Measurements from ENCODE around the gene UBE2D4. TPM values are rescaled to one million over a fixed set of nuclear protein-coding genes. Genes with fewer than 3 reads are reported as not detected.

UBE2D4 gene
- total RNA-seq, 4 donors from 2014 or later, result 13.6 to 29.1 (median 17.2) TPM

DNA sequence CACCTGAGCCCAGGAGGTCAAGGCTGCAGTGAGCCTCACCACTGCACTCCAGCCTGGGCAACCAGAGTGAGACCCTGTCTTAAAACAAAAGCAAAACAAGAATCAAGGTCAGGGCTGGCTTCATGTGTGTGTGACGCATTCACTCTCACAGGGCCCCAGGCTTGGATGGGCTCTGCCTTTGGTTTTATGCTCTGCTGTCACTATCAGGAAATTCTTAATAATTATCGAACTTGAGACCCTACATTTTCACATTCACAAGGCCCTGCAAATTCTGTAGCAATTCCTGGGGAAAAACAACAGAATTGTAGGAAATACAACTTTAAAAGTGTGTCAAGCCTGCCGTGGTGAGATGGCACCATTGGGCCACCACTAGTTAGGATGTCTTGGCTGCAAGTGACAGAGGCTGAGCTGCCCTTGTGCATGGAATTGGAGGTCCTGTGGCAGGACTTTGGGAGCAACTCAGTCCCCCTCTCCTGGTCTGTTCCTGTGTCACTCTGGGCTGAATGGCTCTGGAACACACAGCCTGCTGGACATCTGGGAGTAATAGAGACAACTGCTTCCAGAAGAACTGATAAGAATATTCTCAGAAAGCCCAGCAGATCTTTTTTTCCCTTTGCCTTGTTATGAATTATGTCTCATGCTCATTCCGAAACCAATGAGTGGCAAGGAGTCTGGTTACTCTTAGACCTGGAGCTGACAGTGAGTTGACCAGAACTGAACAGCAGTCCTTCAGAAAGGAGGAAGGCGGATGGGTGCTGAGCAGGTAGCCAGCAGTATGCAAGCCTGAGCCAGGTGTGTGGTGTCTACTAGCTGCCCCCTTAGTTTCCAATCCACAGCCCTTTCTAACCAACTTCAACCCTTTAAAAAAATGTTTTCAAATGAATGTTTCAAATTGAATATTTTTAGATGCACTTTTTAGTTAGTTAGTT, 3.6 kb downstream of the UBE2D4 start:
- Histone ChIP-seq H3K27me3 (no peaks in the 10 kb centered on the region), H3K9me3 (no peaks in the 10 kb centered on the region), H3K27ac (no peak overlapping the region), H3K36me3 (no peaks in the 10 kb centered on the region), H3K4me1 (peaks cover 14% of the 10 kb centered on the region), H3K4me3 (no peak overlapping the region)
- WGBS, result 91% methylated on average over 5 of the region's 5 CpGs
- TF ChIP-seq POLR2AphosphoS5 (IDR thresholded peaks at IDR 0.05) (no peak), EP300 (IDR thresholded peaks at IDR 0.05) (no peak), POLR2A (IDR thresholded peaks at IDR 0.05) (no peak)
- TF ChIP-seq, protein P1, sequence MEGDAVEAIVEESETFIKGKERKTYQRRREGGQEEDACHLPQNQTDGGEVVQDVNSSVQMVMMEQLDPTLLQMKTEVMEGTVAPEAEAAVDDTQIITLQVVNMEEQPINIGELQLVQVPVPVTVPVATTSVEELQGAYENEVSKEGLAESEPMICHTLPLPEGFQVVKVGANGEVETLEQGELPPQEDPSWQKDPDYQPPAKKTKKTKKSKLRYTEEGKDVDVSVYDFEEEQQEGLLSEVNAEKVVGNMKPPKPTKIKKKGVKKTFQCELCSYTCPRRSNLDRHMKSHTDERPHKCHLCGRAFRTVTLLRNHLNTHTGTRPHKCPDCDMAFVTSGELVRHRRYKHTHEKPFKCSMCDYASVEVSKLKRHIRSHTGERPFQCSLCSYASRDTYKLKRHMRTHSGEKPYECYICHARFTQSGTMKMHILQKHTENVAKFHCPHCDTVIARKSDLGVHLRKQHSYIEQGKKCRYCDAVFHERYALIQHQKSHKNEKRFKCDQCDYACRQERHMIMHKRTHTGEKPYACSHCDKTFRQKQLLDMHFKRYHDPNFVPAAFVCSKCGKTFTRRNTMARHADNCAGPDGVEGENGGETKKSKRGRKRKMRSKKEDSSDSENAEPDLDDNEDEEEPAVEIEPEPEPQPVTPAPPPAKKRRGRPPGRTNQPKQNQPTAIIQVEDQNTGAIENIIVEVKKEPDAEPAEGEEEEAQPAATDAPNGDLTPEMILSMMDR (IDR thresholded peaks at IDR 0.05), result no peak
- no peak for DNase-seq (ENCODE audit: low spot score in 2 of 2)

DNA sequence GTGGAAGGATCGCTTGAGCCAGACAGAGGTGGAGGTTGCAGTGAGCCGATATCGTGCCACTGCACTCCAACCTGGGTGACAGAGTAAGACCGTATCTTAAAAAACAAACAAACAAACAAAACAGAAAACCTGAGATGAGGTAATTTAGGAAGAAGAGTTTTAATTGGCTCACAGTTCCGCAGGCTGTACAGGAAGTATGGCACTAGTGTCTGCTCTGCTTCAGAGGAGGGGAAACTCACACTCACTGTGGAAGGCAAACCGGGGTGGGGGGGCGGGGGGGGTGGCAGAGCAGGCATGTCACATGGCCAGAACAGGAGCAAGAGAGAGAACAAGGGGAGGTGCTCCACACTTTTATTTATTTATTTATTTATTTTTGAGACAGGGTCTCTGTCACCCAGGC, 5.1 kb downstream of the UBE2D4 start:
- Histone ChIP-seq H3K4me1 (peaks cover 5% of the 10 kb centered on the region), H3K27ac (no peak overlapping the region), H3K36me3 (no peaks in the 10 kb centered on the region), H3K4me3 (no peak overlapping the region), H3K27me3 (no peaks in the 10 kb centered on the region), H3K9me3 (no peaks in the 10 kb centered on the region)
- TF ChIP-seq, protein P1 (IDR thresholded peaks at IDR 0.05), result no peak
- no peak for TF ChIP-seq POLR2A (IDR thresholded peaks at IDR 0.05)
- no peak for TF ChIP-seq POLR2AphosphoS5 (IDR thresholded peaks at IDR 0.05)
- TF ChIP-seq EP300 (IDR thresholded peaks at IDR 0.05), result no peak
- DNase-seq (ENCODE audit: low spot score in 2 of 2), result no peak
- WGBS, result 70% methylated on average over 7 of the region's 7 CpGs

DNA sequence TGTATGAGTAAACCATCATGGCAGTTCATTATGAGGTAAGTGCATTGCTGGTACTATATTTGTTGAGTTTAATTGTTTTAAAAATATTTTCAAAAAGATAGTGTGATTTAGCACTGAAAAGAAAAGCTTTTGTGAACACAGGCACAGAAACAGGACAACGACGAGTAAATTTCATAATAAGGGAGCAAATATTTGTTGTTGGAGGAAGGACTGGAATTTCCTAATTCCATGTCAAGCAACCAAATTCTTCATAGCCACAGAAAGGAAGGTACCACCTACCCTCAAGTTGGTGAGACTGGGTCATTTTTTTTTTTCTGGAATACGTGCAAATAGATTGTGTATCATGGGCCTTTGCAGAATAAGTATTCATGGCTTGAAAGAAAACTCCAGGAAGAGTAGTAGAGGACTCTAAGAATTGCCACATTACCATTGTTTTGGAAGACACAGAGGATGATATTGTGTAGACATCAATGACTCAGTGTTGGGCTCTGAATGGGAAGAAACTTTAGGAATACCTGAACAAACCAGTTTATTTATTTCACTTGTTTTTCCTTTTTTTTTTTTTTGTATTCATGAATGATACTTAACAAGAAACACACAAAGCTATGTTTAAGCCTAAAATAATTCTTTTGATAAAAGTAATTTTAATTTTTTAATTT, 7.8 kb downstream of the UBE2D4 start:
- no peak for DNase-seq (ENCODE audit: low spot score in 2 of 2)
- no peak overlapping the region for H3K27ac ChIP-seq
- no peaks in the 10 kb centered on the region for H3K27me3 ChIP-seq
- no peaks in the 10 kb centered on the region for H3K36me3 ChIP-seq
- H3K4me1 ChIP-seq, result no peaks in the 10 kb centered on the region
- WGBS, result 86% methylated on average over 3 of the region's 3 CpGs
- no peaks in the 10 kb centered on the region for H3K9me3 ChIP-seq
- TF ChIP-seq, protein P1 (IDR thresholded peaks at IDR 0.05), result no peak
- no peak for TF ChIP-seq POLR2A (IDR thresholded peaks at IDR 0.05)
- no peak for TF ChIP-seq EP300 (IDR thresholded peaks at IDR 0.05)
- no peak for TF ChIP-seq POLR2AphosphoS5 (IDR thresholded peaks at IDR 0.05)
- H3K4me3 ChIP-seq, result no peak overlapping the region

DNA sequence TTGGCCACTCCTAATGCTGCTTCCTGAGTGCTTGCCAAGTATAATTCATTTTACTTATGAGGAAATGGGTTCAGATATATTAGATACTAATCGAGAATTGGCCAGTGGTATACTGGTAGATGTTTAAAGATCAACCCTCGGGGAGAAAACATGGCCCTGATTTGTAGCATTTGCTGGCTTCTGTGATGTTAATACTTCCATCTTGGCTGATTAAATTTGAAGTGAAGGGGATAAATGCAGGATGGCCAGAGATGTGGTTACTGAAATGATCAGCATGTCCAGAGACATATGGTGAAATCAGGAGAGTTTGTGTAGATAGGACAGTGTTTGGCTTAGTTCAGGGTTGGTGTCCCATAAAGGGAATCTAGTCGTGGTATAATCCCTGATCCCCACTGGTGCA, 11.2 kb downstream of the UBE2D4 start:
- TF ChIP-seq POLR2AphosphoS5 (IDR thresholded peaks at IDR 0.05) (no peak), POLR2A (IDR thresholded peaks at IDR 0.05) (no peak), EP300 (IDR thresholded peaks at IDR 0.05) (no peak)
- TF ChIP-seq, protein P1 (IDR thresholded peaks at IDR 0.05), result no peak
- no peaks in the 10 kb centered on the region for H3K9me3 ChIP-seq
- DNase-seq (ENCODE audit: low spot score in 2 of 2), result no peak
- no peaks in the 10 kb centered on the region for H3K4me1 ChIP-seq
- no peaks in the 10 kb centered on the region for H3K36me3 ChIP-seq
- 53% methylated on average over 3 of the region's 3 CpGs for WGBS
- no peak overlapping the region for H3K4me3 ChIP-seq
- H3K27ac ChIP-seq, result no peak overlapping the region
- no peaks in the 10 kb centered on the region for H3K27me3 ChIP-seq

DNA sequence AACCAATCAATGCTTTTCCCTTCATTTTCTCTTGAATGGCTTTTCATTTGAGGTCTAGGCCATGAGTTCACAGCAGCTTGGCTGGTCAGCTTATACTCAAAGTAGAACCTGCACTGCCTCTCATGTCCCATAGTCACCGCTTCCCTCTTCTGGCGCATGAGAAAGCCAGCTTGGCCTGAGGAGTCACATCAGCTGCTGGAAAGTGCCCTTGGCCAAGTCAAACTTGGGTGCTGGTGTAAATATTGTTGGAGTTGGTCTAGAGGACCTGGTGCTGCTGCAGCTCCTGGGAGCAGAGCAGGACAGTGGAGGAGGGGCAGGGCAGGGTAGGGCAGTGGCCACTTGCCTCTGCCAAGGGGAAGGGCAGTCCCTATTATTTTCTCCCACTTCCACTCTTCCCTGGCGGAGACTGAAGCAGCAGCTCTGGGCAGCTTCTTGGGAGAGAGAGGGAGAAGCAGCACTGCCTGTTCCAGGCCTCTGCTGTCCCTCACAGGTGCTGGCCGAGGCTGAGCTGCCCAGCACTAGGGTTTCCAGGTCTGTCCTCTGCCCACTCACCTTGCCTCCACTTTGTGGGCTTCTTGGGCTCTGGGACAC, 12.8 kb downstream of the UBE2D4 start:
- WGBS, result 97% methylated on average over 4 of the region's 4 CpGs
- Histone ChIP-seq H3K27ac (no peak overlapping the region), H3K27me3 (no peaks in the 10 kb centered on the region), H3K4me3 (no peak overlapping the region), H3K9me3 (no peaks in the 10 kb centered on the region), H3K4me1 (peaks cover 5% of the 10 kb centered on the region), H3K36me3 (peaks cover 5% of the 10 kb centered on the region)
- no peak for DNase-seq (ENCODE audit: low spot score in 2 of 2)
- TF ChIP-seq POLR2AphosphoS5 (IDR thresholded peaks at IDR 0.05) (no peak), POLR2A (IDR thresholded peaks at IDR 0.05) (no peak), EP300 (IDR thresholded peaks at IDR 0.05) (no peak)
- TF ChIP-seq, protein P1 (IDR thresholded peaks at IDR 0.05), result no peak
